Type B pancreatic cell (in vitro differentiated cells): ENCODE data around the gene CDKL1. TPM values are rescaled to one million over a fixed set of nuclear protein-coding genes. Genes with fewer than 3 reads are reported as not detected.

ENCODE experiments used
- DNase-seq: peaks from one replicate; pipeline ENCODE4 v3.0.0; 2021; ENCODE audit warnings: mixed read lengths; ENCODE audit not compliant: unreplicated experiment; ENCODE audit errors: extremely low spot score
- H3K27ac Mint-ChIP-seq: 2 replicates; pipeline ENCODE4 v1.8.0; 2021; ENCODE audit warnings: mild to moderate bottlenecking, mixed read lengths
- H3K27me3 Mint-ChIP-seq: 2 replicates; pipeline ENCODE4 v1.8.0; 2021; ENCODE audit warnings: mixed read lengths
- H3K36me3 Mint-ChIP-seq: 2 replicates; pipeline ENCODE4 v1.8.0; 2021; ENCODE audit warnings: mixed read lengths
- H3K4me1 Mint-ChIP-seq: one replicate; pipeline ENCODE4 v1.8.0; 2021; ENCODE audit warnings: mixed read lengths; ENCODE audit not compliant: unreplicated experiment
- H3K4me3 Mint-ChIP-seq: 2 replicates; pipeline ENCODE4 v1.8.0; 2021; ENCODE audit warnings: mild to moderate bottlenecking, mixed read lengths
- H3K9me3 Mint-ChIP-seq: 2 replicates; pipeline ENCODE4 v1.8.0; 2021; ENCODE audit warnings: mixed read lengths
- long read RNA-seq: library from polyadenylated mRNA; unstranded; transcript quantifications from one replicate; pipeline ENCODE4 v2.0.0, GENCODE V29; 2020
- total RNA-seq: library from RNA; stranded (reverse); gene quantifications from 2 replicates; pipeline ENCODE4 v1.2.1, GENCODE V29; 2021; ENCODE audit warnings: low replicate concordance
- TF ChIP-seq, protein P1 (sequence below): fragments of 200-600 bp; sonication (generic); conservative IDR thresholded peaks from 2 replicates; pipeline ENCODE4 v1.5.0; 2021; ENCODE audit warnings: antibody characterized with exemption, mild to moderate bottlenecking

CDKL1 gene
- total RNA-seq = 1.5 and 3.4 TPM in 2 replicates
- long read RNA-seq, partial matches to known transcripts = 1 of 2 reads
- long read RNA-seq, other reads (novel, unspliced or antisense) = 0 of 2 reads

DNA sequence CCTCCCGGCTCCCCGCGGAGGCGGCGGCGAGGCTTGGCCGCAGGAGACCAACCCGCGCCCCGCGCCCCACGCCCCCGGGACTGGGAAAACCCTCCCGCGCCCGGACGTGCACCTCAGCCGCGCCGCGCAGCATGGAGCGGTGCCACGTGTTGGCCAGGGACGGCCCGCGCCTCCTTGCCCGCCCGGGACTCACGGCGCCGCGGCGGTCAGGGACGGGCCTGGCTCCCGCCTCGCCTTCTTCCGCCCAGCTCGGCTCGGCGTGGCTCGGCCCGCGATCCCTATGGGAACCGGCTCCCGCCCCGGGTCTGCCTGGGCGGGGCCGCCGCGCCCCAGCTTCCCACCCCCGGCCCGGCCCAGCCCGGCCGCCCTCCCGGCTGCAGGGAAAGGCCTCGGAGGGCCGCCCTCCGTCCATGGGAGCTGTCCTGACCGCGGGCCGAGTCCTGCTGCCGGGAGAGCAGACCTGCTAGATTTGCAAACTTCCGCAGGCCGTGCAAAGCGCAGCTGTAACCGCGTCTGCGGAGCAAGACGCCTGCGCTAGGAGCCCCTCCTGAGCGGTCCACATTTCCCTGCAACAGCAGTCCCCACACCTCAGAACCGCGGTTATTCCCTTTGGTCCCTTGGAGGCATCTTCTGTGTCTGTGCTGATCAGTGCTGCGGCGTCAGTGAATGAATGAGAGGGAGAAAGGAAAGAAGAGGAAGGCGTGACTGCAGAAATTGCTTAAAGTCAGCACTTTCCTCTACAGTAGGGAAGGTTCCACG lies at the start of gene CDKL1:
Gene CDKL1, minus strand, starts transcription at position 251 of the 759 bp plus-strand sequence. CDS start 1,013 bp downstream, outside the sequence.
- H3K27ac Mint-ChIP-seq = peak within 1 kb of the TSS; percentile 70
- peak within 1 kb of the TSS; percentile 95 for H3K4me3 Mint-ChIP-seq
- peak; percentile 79 for DNase-seq
- peaks cover 4% of the 10 kb centered on the region for H3K36me3 Mint-ChIP-seq
- H3K27me3 Mint-ChIP-seq = peaks cover 10% of the 10 kb centered on the region
- TF ChIP-seq, protein P1, sequence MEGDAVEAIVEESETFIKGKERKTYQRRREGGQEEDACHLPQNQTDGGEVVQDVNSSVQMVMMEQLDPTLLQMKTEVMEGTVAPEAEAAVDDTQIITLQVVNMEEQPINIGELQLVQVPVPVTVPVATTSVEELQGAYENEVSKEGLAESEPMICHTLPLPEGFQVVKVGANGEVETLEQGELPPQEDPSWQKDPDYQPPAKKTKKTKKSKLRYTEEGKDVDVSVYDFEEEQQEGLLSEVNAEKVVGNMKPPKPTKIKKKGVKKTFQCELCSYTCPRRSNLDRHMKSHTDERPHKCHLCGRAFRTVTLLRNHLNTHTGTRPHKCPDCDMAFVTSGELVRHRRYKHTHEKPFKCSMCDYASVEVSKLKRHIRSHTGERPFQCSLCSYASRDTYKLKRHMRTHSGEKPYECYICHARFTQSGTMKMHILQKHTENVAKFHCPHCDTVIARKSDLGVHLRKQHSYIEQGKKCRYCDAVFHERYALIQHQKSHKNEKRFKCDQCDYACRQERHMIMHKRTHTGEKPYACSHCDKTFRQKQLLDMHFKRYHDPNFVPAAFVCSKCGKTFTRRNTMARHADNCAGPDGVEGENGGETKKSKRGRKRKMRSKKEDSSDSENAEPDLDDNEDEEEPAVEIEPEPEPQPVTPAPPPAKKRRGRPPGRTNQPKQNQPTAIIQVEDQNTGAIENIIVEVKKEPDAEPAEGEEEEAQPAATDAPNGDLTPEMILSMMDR = no peak
- H3K4me1 Mint-ChIP-seq = peaks cover 30% of the 10 kb centered on the region
- no peaks in the 10 kb centered on the region for H3K9me3 Mint-ChIP-seq

DNA sequence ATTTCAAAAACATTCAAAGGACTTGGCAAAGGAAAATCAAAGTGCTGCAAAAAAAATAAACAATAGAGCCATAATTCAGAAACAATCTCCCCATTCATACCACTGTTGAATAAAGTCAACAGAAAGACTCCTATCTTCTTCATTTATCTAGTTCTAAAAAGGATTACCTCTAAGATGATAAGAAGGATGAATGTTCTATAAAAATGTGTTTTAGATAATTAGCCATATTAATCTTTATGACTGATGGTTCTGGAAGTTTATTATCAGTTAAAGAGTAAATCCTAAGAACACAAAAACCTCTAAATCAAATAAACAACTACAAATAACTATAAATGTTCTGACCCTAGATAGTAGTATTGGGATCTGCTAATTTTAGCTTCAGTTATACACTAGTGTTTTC lies 37.8 kb upstream of the CDKL1 start:
- H3K4me3 Mint-ChIP-seq = no peak overlapping the region

DNA sequence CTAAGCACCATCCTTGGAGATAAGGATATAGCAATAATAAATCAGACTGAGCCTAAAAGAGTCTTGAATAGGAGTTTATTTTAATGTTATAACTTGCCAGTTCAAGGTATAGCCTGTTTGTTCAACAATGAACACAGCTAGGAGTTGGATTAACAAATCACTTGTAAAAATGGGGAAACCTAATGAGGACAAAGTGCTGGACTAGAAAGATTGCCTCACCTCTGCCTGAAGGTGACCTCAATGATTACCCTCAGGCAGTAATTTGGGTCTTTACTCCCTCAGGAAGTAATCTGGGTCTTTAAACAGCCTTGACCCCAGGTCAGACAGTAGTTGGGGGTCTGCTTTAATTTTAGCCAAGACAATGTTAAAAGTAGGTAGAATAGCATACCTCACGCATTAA lies 35.5 kb upstream of the CDKL1 start:
- H3K4me3 Mint-ChIP-seq = no peak overlapping the region
- no peaks in the 10 kb centered on the region for H3K4me1 Mint-ChIP-seq
- no peak overlapping the region for H3K27ac Mint-ChIP-seq
- no peak for DNase-seq
- TF ChIP-seq, protein P1 = no peak
- H3K36me3 Mint-ChIP-seq = peaks cover 35% of the 10 kb centered on the region
- H3K9me3 Mint-ChIP-seq = peaks cover 4% of the 10 kb centered on the region
- H3K27me3 Mint-ChIP-seq = no peaks in the 10 kb centered on the region

More for the DNA sequence above, 37.8 kb upstream of the CDKL1 start:
- Mint-ChIP-seq H3K36me3 (peaks cover 52% of the 10 kb centered on the region), H3K27me3 (no peaks in the 10 kb centered on the region), H3K4me1 (no peaks in the 10 kb centered on the region), H3K9me3 (peaks cover 10% of the 10 kb centered on the region), H3K27ac (no peak overlapping the region)
- DNase-seq = no peak
- TF ChIP-seq, protein P1 = no peak

GRCh38 chr14:50425816-50426215 lies 29.1 kb upstream of the CDKL1 start:
- Mint-ChIP-seq H3K9me3 (no peaks in the 10 kb centered on the region), H3K36me3 (peaks cover 8% of the 10 kb centered on the region), H3K27me3 (no peaks in the 10 kb centered on the region), H3K4me1 (no peaks in the 10 kb centered on the region), H3K4me3 (no peak overlapping the region), H3K27ac (no peak overlapping the region)
- TF ChIP-seq, protein P1 = no peak
- no peak for DNase-seq

DNA sequence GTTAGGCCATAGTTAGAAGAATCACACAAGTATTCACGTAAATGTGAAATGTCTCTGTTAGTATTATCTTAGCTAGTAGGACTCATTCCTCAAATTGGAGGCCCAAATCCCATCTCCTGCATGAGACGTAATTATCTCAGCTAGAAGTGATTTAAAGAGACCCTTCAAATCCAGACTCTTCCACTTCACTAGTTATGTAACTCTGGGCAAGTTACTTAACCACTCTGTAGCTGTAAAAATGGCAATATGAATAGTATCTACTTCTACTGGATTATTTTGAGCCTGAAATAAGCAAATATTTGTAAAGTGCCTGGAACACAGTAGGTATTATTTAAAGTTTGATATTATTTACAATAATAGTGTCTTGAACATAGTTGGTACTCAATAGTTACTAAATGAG lies 28.4 kb upstream of the CDKL1 start:
- no peak overlapping the region for H3K4me3 Mint-ChIP-seq
- H3K36me3 Mint-ChIP-seq = peaks cover 11% of the 10 kb centered on the region
- H3K27me3 Mint-ChIP-seq = no peaks in the 10 kb centered on the region
- DNase-seq = no peak
- no peak overlapping the region for H3K27ac Mint-ChIP-seq
- H3K4me1 Mint-ChIP-seq = no peaks in the 10 kb centered on the region
- TF ChIP-seq, protein P1 = no peak
- H3K9me3 Mint-ChIP-seq = no peaks in the 10 kb centered on the region
